GM18868 (cell line): ENCODE measurements around the gene PRKCQ.

Experiments used
- ATAC-seq: cut with Tn5 transposase; IDR thresholded peaks from one replicate; pipeline ENCODE4 v1.9.1; 2021; ENCODE audit warnings: mild to moderate bottlenecking, moderate library complexity; ENCODE audit not compliant: unreplicated experiment

The PRKCQ gene

GRCh38 chr10:6579904-6580278, at the start of gene PRKCQ:
Gene PRKCQ, minus strand, starts transcription at chr10:6580276. Its CDS starts 65,141 bp downstream, at chr10:6515135.
- peak; percentile 22 for ATAC-seq

GRCh38 chr10:6625428-6625827, 45.4 kb upstream of the PRKCQ start:
- ATAC-seq, result no peak

- ATAC-seq, result no peak
Observed at GRCh38 chr10:6624392-6624791, 44.3 kb upstream of the PRKCQ start.

GRCh38 chr10:6622921-6623320, 42.8 kb upstream of the PRKCQ start:
- no peak for ATAC-seq

- no peak for ATAC-seq
Observed at GRCh38 chr10:6621536-6621935, 41.5 kb upstream of the PRKCQ start.

GRCh38 chr10:6619660-6620059, 39.6 kb upstream of the PRKCQ start:
- no peak for ATAC-seq

GRCh38 chr10:6618340-6618739, 38.3 kb upstream of the PRKCQ start:
- ATAC-seq, result no peak

- no peak for ATAC-seq
Observed at GRCh38 chr10:6617309-6618076, 37.4 kb upstream of the PRKCQ start.

GRCh38 chr10:6615971-6616370, 35.9 kb upstream of the PRKCQ start:
- no peak for ATAC-seq

GRCh38 chr10:6612371-6612770, 32.3 kb upstream of the PRKCQ start:
- ATAC-seq, result no peak

- ATAC-seq, result no peak
Observed at GRCh38 chr10:6610647-6611046, 30.6 kb upstream of the PRKCQ start.

GRCh38 chr10:6609625-6610024, 29.5 kb upstream of the PRKCQ start:
- ATAC-seq, result no peak

- no peak for ATAC-seq
Observed at GRCh38 chr10:6607778-6608177, 27.7 kb upstream of the PRKCQ start.

- no peak for ATAC-seq
Observed at GRCh38 chr10:6607182-6607581, 27.1 kb upstream of the PRKCQ start.

GRCh38 chr10:6603142-6604125, 23.4 kb upstream of the PRKCQ start:
- ATAC-seq, result no peak

- ATAC-seq, result no peak
Observed at GRCh38 chr10:6602700-6603084, 22.6 kb upstream of the PRKCQ start.

GRCh38 chr10:6602026-6602699, 22.1 kb upstream of the PRKCQ start:
- no peak for ATAC-seq

GRCh38 chr10:6601246-6601805, 21.2 kb upstream of the PRKCQ start:
- no peak for ATAC-seq

- no peak for ATAC-seq
Observed at GRCh38 chr10:6600224-6600987, 20.3 kb upstream of the PRKCQ start.

- ATAC-seq, result no peak
Observed at GRCh38 chr10:6598679-6599078, 18.6 kb upstream of the PRKCQ start.
